ENCODE measurements around the gene ENTPD6. TPM values are rescaled to one million over a fixed set of nuclear protein-coding genes. Genes with fewer than 3 reads are reported as not detected.

ENTPD6 gene
- total RNA-seq, 6 experiments from 2014 or later: 28.8 to 48.4 (median 34.6) TPM

DNA sequence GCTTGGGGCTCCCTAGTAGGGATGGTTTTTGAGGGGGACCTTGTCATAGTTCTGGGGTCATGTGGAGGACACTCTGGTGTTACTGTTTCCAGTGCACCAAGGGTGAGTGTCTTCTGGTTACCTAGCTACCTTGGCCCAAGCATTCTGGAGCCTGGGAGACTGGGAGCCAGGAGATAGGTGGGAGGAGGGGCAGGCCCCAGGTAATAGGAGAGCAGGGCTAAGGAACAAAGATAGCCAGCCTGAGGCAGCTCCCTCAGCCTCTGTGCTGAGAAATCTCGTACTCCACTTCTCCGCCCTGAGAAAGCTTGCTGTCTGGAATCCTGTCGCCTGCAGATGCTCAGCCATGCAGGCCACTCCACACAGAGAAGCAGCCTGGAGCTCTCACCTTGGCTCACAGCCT, 8.3 kb upstream of the ENTPD6 start:
- TF ChIP-seq, protein P1, sequence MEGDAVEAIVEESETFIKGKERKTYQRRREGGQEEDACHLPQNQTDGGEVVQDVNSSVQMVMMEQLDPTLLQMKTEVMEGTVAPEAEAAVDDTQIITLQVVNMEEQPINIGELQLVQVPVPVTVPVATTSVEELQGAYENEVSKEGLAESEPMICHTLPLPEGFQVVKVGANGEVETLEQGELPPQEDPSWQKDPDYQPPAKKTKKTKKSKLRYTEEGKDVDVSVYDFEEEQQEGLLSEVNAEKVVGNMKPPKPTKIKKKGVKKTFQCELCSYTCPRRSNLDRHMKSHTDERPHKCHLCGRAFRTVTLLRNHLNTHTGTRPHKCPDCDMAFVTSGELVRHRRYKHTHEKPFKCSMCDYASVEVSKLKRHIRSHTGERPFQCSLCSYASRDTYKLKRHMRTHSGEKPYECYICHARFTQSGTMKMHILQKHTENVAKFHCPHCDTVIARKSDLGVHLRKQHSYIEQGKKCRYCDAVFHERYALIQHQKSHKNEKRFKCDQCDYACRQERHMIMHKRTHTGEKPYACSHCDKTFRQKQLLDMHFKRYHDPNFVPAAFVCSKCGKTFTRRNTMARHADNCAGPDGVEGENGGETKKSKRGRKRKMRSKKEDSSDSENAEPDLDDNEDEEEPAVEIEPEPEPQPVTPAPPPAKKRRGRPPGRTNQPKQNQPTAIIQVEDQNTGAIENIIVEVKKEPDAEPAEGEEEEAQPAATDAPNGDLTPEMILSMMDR (IDR thresholded peaks at IDR 0.05): no peak
- TF ChIP-seq POLR2A (IDR thresholded peaks at IDR 0.05): no peak
- intact Hi-C loops (cut with DNase I): loop anchor here in 1 of 2 donors (10.0 kb wide), 1 partner anchor 102 kb away; the partner anchor contains the start of gene VSX1
- Histone ChIP-seq H3K4me3 (no peak overlapping the region), H3K4me1 (no peaks in the 10 kb centered on the region), H3K9me3 (no peaks in the 10 kb centered on the region), H3K27ac (no peak overlapping the region), H3K27me3 (no peaks in the 10 kb centered on the region), H3K36me3 (no peaks in the 10 kb centered on the region)
- no peak for DNase-seq
- no CpG with 5 or more reads among the region's 3 CpGs for WGBS (ENCODE audit: insufficient coverage, low coverage, low lambda C conversion rate, missing lambda C conversion rate)
- no peak for ATAC-seq

DNA sequence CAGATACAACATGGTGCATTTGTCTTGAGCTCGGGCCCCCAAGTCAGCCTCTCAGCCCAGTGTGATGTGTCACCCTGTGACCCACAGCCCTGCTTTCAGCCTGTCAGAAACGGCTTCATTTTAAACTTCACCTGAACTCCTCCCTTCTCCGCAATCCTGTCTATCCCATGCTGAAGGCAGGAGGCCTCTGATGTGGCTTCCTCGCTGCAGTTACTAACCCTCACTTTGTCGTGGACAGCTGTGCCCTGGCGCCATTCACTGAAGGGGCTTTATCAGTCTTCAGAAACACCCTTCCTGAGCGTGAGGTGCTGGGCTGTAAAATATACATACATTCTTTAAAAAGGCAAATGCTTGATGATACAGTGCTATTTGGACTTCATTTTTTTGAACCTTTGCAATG, 7.9 kb upstream of the ENTPD6 start:
- TF ChIP-seq, protein P1 (IDR thresholded peaks at IDR 0.05): no peak
- TF ChIP-seq POLR2A (IDR thresholded peaks at IDR 0.05): no peak
- H3K36me3 ChIP-seq: no peaks in the 10 kb centered on the region
- H3K27me3 ChIP-seq: no peaks in the 10 kb centered on the region
- H3K4me1 ChIP-seq: no peaks in the 10 kb centered on the region
- DNase-seq (no peak), ATAC-seq (no peak)
- no peak overlapping the region for H3K4me3 ChIP-seq
- no peaks in the 10 kb centered on the region for H3K9me3 ChIP-seq
- intact Hi-C loops (cut with DNase I): loop anchor here in 1 of 2 donors (10.0 kb wide), 1 partner anchor 103 kb away; the partner anchor contains the start of gene VSX1
- H3K27ac ChIP-seq: no peak overlapping the region
- WGBS (ENCODE audit: insufficient coverage, low coverage, low lambda C conversion rate, missing lambda C conversion rate): 71% methylated on average over 6 of the region's 7 CpGs

DNA sequence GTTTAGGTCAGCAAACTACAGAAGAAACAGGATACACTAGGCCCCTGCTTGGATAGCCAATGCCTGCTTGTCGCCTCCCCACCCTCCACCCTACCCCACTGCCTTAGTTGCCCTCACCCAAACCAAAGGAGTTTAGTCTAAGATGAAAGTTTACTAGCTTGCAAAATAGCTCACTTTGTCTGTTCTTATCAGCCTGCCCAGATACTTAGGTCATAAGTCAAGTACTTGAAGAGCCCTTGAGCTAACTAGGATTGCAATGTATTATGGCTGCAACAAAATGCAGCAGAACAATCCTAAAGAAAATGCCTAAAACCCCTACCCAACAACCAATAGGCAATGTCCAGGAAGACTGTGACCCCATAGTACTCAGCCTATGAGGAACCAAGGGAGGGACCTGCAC, 7.3 kb upstream of the ENTPD6 start:
- Histone ChIP-seq H3K9me3 (no peaks in the 10 kb centered on the region), H3K36me3 (no peaks in the 10 kb centered on the region), H3K27ac (no peak overlapping the region), H3K4me1 (no peaks in the 10 kb centered on the region), H3K27me3 (no peaks in the 10 kb centered on the region), H3K4me3 (no peak overlapping the region)
- no peak for DNase-seq
- WGBS (ENCODE audit: insufficient coverage, low coverage, low lambda C conversion rate, missing lambda C conversion rate): 60% methylated on average over 1 of the region's 1 CpG
- TF ChIP-seq, protein P1 (IDR thresholded peaks at IDR 0.05): no peak
- TF ChIP-seq POLR2A (IDR thresholded peaks at IDR 0.05): no peak
- ATAC-seq: no peak
- intact Hi-C loops (cut with DNase I): loop anchor here in 1 of 2 donors (10.0 kb wide), 1 partner anchor 103 kb away; the partner anchor contains the start of gene VSX1

DNA sequence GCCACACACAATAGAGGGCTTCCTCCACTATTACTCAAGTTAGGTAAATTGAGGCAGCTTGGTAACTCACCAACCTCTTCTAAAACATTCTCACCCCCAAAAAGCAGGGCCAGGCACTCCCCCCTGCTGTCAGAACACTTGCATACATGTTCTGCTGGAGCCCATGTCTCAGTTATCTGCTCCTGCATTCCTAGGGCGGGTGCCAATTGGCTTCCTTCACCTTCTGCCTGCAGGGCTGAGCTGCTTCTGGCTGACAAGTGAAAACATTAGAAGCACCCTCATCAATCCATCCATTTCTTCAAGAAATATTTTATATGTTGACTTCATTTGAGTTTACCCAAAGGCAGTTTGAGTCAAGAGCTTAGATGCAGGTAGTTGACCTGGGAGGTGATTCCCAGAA, 4.5 kb upstream of the ENTPD6 start:
- no peaks in the 10 kb centered on the region for H3K27me3 ChIP-seq
- TF ChIP-seq POLR2A (IDR thresholded peaks at IDR 0.05): no peak
- TF ChIP-seq, protein P1 (IDR thresholded peaks at IDR 0.05): no peak
- H3K27ac ChIP-seq: no peak overlapping the region
- intact Hi-C loops (cut with DNase I): loop anchor here in 1 of 2 donors (10.0 kb wide), 1 partner anchor 84 kb away; no protein-coding TSS in a partner anchor
- no peaks in the 10 kb centered on the region for H3K36me3 ChIP-seq
- ATAC-seq (no peak), DNase-seq (no peak)
- WGBS (ENCODE audit: insufficient coverage, low coverage, low lambda C conversion rate, missing lambda C conversion rate): 67% methylated on average over 1 of the region's 1 CpG
- H3K4me1 ChIP-seq: no peaks in the 10 kb centered on the region
- no peaks in the 10 kb centered on the region for H3K9me3 ChIP-seq
- H3K4me3 ChIP-seq: no peak overlapping the region

Measured in right lobe of liver (tissue), 6 donors.